ENCODE results near the gene RIN1.

- no peak for TF ChIP-seq ZNF384 (IDR thresholded peaks at IDR 0.05)
- TF ChIP-seq SP1 (IDR thresholded peaks at IDR 0.05): no peak
- TF ChIP-seq FOXM1 (IDR thresholded peaks at IDR 0.05; ENCODE audit: borderline replicate concordance): no peak
- TF ChIP-seq HDGF (IDR thresholded peaks at IDR 0.05; ENCODE audit: borderline replicate concordance): no peak
Observed at GRCh38 chr11:66292543-66293332, 43.5 kb downstream of the RIN1 start.
